Measurements from ENCODE around the gene COBL.

Gene COBL

DNA sequence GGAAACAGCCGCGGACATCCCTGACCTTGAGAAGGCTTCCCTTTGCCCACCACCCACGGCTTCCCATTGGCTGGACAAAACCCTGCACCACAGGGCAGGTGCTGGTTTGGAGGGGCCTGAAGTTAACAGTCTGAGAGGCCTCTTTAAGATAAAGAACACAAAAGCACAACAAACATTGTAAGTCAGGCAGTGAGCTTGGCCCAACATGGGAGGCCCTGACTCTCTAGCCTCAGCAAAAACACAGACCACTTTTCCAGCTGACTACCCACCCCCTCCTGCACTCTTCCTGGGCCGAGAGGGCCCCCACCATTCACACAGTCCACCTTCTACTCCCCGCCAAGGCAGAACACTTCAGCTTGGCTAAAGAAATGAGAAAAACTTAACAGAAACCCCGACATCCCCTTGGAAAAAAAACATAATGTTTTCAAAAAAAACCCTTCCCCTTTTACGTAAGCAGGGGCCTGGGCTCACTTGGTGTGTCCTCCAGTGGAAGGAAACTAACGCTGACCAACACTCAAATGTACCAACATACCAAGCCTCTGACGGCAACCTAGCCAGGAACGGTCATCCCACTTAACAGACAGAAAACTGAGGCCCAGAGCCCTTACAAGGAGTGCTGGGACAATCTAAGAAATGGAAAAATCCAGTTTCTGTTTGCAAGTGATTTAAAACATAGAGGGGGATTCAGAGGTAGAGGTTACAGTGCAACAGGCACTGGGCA is 80.9 kb downstream of the COBL start:
- no peak for DNase-seq (ENCODE audit: low spot score in 2 of 2)
- Mint-ChIP-seq H3K4me3 (no peak overlapping the region), H3K36me3 (ENCODE audit: insufficient read depth) (no peaks in the 10 kb centered on the region), H3K27me3 (peaks cover 5% of the 10 kb centered on the region), H3K9me3 (no peaks in the 10 kb centered on the region), H3K27ac (ENCODE audit: low read depth) (no peak overlapping the region), H3K4me1 (no peaks in the 10 kb centered on the region)
- ATAC-seq (replicated peaks; ENCODE audit: extremely low read depth, poor library complexity, severe bottlenecking): no peak

DNA sequence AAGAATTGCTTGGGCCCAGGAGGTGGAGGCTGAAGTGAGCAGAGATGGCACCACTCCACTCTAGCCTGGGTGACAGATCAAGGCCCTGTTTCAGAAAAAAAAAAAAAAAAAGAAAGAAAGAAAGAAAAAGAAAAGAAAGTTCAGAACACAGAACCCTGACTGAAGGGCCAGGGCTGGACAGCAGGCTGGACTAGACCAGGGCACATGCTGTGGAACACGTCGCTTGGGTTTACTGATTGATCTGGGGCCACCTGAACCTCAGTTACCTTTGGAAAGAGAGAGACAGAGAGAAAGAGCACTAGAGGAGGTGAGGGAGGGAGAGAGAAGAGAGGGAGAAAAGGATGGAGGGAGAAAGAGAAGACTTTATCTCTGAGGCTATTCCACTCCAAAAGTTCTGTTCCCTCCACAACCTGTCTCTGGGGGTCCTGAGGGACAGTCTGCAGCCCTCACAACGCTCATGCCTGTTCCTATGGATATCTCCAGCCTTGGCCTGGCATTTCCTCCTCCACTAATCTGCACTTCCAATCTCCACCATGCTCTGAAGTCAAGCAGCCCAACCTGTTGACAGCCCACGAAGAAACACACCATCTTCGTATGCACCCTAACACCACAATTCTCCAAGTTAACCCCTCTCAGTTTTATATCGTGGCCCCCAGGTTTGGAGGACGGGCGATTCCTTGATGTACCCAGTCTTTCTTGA is 81.8 kb downstream of the COBL start:
- Mint-ChIP-seq H3K4me1 (no peaks in the 10 kb centered on the region), H3K4me3 (no peak overlapping the region), H3K36me3 (ENCODE audit: insufficient read depth) (no peaks in the 10 kb centered on the region), H3K9me3 (no peaks in the 10 kb centered on the region), H3K27me3 (peaks cover 15% of the 10 kb centered on the region), H3K27ac (ENCODE audit: low read depth) (no peak overlapping the region)
- ATAC-seq (replicated peaks; ENCODE audit: extremely low read depth, poor library complexity, severe bottlenecking): no peak
- no peak for DNase-seq (ENCODE audit: low spot score in 2 of 2)

DNA sequence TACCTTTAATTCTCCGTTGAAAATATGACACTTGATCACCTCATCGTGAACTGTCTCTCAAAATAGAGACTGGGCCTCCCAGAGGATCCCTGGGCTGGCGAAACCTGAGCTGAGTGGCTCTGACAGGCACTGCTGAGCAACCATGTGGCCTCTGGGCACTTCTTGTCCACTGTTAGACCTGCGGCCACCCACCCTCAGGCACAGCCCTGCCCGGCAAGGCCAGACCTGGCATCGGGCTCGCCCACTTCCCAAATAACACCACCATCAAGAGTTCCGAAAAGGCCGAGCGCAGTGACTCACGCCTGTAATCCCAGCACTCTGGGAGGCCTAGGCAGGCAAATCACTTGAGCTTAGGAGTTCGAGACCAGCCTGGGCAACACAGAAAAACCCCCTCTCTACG is 82.5 kb downstream of the COBL start:
- H3K4me1 Mint-ChIP-seq: no peaks in the 10 kb centered on the region
- ATAC-seq (replicated peaks; ENCODE audit: extremely low read depth, poor library complexity, severe bottlenecking): no peak
- no peaks in the 10 kb centered on the region for H3K9me3 Mint-ChIP-seq
- H3K27ac Mint-ChIP-seq (ENCODE audit: low read depth): no peak overlapping the region
- H3K4me3 Mint-ChIP-seq: no peak overlapping the region
- peaks cover under 1% of the 10 kb centered on the region for H3K36me3 Mint-ChIP-seq (ENCODE audit: insufficient read depth)
- no peak for DNase-seq (ENCODE audit: low spot score in 2 of 2)
- peaks cover 15% of the 10 kb centered on the region for H3K27me3 Mint-ChIP-seq

- no peaks in the 10 kb centered on the region for H3K4me1 Mint-ChIP-seq
- H3K36me3 Mint-ChIP-seq (ENCODE audit: insufficient read depth): peaks cover 2% of the 10 kb centered on the region
- H3K4me3 Mint-ChIP-seq: no peak overlapping the region
- H3K27ac Mint-ChIP-seq (ENCODE audit: low read depth): no peak overlapping the region
- ATAC-seq (replicated peaks; ENCODE audit: extremely low read depth, poor library complexity, severe bottlenecking) (no peak), DNase-seq (ENCODE audit: low spot score in 2 of 2) (no peak)
- H3K27me3 Mint-ChIP-seq: peaks cover 15% of the 10 kb centered on the region
- H3K9me3 Mint-ChIP-seq: no peaks in the 10 kb centered on the region
Measured at GRCh38 chr7:51233374-51233773, 83.2 kb downstream of the COBL start.

GRCh38 chr7:51230723-51231122 is 85.9 kb downstream of the COBL start:
- Mint-ChIP-seq H3K9me3 (no peaks in the 10 kb centered on the region), H3K36me3 (ENCODE audit: insufficient read depth) (peaks cover 2% of the 10 kb centered on the region), H3K4me1 (no peaks in the 10 kb centered on the region), H3K27ac (ENCODE audit: low read depth) (no peak overlapping the region), H3K27me3 (peaks cover 15% of the 10 kb centered on the region), H3K4me3 (no peak overlapping the region)
- ATAC-seq (replicated peaks; ENCODE audit: extremely low read depth, poor library complexity, severe bottlenecking) (no peak), DNase-seq (ENCODE audit: low spot score in 2 of 2) (no peak)

DNA sequence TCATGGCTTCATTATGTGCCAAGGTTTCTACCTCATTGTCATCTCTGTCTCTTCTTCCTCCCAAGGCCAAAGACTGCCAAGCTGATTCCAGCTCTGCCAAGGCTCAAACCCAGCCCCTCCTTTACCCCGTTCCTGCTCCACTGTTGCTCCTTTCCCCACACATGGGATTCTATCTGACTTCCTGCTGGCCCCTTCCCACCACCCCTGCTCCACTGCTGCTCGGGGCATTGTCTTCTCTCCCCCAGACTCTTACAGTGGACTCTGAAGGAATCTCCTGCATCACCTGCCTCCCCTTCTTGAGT is 86.3 kb downstream of the COBL start:
- Mint-ChIP-seq H3K9me3 (no peaks in the 10 kb centered on the region), H3K4me1 (no peaks in the 10 kb centered on the region), H3K36me3 (ENCODE audit: insufficient read depth) (peaks cover 2% of the 10 kb centered on the region), H3K27me3 (peaks cover 15% of the 10 kb centered on the region), H3K27ac (ENCODE audit: low read depth) (no peak overlapping the region), H3K4me3 (no peak overlapping the region)
- ATAC-seq (replicated peaks; ENCODE audit: extremely low read depth, poor library complexity, severe bottlenecking) (no peak), DNase-seq (ENCODE audit: low spot score in 2 of 2) (no peak)

DNA sequence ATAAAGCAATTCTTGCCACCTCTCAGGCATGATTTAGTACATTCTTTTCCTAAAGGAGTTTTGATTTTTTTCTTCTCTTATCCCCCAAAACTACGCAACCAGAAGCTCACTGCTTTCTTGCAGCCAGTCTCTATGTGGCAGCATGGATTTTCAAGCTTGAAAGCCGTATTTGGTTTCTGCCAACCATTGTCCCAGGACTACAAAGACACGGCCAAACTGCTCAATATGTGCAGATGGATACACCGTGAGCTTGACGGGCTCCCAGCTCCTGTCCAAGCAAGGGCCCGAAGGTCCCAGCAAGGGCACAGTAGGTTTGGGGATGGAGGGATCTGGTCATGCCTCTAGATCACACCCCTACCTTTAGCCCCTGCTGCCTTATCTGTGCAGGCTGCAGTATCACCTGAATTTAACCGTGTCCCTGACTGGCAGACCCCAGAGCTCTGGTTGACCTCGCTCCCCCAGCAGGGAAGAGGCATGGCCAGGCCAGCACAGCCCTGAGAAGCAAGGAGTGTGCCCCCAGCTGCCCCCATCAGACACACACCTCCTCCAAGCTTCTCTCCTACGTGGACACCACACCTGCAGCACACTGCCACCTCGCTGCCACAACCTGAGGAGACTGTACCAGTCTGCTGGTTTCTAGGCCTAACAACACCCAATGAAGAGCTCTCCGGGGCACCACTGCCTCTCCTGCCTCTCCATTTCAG is 86.8 kb downstream of the COBL start:
- Mint-ChIP-seq H3K4me3 (no peak overlapping the region), H3K27me3 (peaks cover 15% of the 10 kb centered on the region), H3K9me3 (no peaks in the 10 kb centered on the region), H3K4me1 (no peaks in the 10 kb centered on the region), H3K36me3 (ENCODE audit: insufficient read depth) (peaks cover 2% of the 10 kb centered on the region), H3K27ac (ENCODE audit: low read depth) (no peak overlapping the region)
- DNase-seq (ENCODE audit: low spot score in 2 of 2): no peak
- ATAC-seq (replicated peaks; ENCODE audit: extremely low read depth, poor library complexity, severe bottlenecking): no peak

DNA sequence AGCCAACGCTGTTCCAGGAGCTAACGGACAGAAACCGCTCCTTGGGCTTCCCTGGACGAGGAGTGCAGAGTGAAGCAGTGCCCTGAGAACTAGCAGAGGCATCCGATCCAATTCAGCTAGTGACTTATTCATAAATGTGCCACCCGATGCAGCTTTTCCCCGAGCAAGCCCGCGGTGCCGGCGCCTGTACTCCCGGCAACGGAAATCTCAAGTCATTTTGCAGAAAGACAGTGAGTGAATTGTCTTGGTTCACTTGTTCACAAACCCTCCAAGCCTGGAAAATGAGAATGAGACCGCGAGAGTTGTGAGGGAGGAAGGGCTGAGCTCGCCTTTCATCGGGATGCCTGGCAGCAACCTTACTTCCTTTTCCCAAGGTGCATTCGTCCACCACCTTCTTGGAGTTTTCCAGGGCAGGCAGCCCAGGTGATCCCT is 87.5 kb downstream of the COBL start:
- ATAC-seq (replicated peaks; ENCODE audit: extremely low read depth, poor library complexity, severe bottlenecking): no peak
- H3K27ac Mint-ChIP-seq (ENCODE audit: low read depth): no peak overlapping the region
- no peaks in the 10 kb centered on the region for H3K9me3 Mint-ChIP-seq
- no peak for DNase-seq (ENCODE audit: low spot score in 2 of 2)
- H3K4me3 Mint-ChIP-seq: no peak overlapping the region
- peaks cover 2% of the 10 kb centered on the region for H3K36me3 Mint-ChIP-seq (ENCODE audit: insufficient read depth)
- H3K4me1 Mint-ChIP-seq: no peaks in the 10 kb centered on the region
- peaks cover 15% of the 10 kb centered on the region for H3K27me3 Mint-ChIP-seq

GRCh38 chr7:51228386-51228958 is 88.1 kb downstream of the COBL start:
- ATAC-seq (replicated peaks; ENCODE audit: extremely low read depth, poor library complexity, severe bottlenecking) (no peak), DNase-seq (ENCODE audit: low spot score in 2 of 2) (no peak)
- Mint-ChIP-seq H3K36me3 (ENCODE audit: insufficient read depth) (peaks cover 2% of the 10 kb centered on the region), H3K27ac (ENCODE audit: low read depth) (no peak overlapping the region), H3K9me3 (no peaks in the 10 kb centered on the region), H3K4me3 (no peak overlapping the region), H3K4me1 (no peaks in the 10 kb centered on the region), H3K27me3 (peaks cover 15% of the 10 kb centered on the region)

- Mint-ChIP-seq H3K4me3 (no peak overlapping the region), H3K27ac (ENCODE audit: low read depth) (no peak overlapping the region), H3K9me3 (no peaks in the 10 kb centered on the region), H3K4me1 (no peaks in the 10 kb centered on the region), H3K27me3 (peaks cover 15% of the 10 kb centered on the region), H3K36me3 (ENCODE audit: insufficient read depth) (peaks cover 2% of the 10 kb centered on the region)
- ATAC-seq (replicated peaks; ENCODE audit: extremely low read depth, poor library complexity, severe bottlenecking) (no peak), DNase-seq (ENCODE audit: low spot score in 2 of 2) (no peak)
Measured at GRCh38 chr7:51227861-51228260, 88.7 kb downstream of the COBL start.

DNA sequence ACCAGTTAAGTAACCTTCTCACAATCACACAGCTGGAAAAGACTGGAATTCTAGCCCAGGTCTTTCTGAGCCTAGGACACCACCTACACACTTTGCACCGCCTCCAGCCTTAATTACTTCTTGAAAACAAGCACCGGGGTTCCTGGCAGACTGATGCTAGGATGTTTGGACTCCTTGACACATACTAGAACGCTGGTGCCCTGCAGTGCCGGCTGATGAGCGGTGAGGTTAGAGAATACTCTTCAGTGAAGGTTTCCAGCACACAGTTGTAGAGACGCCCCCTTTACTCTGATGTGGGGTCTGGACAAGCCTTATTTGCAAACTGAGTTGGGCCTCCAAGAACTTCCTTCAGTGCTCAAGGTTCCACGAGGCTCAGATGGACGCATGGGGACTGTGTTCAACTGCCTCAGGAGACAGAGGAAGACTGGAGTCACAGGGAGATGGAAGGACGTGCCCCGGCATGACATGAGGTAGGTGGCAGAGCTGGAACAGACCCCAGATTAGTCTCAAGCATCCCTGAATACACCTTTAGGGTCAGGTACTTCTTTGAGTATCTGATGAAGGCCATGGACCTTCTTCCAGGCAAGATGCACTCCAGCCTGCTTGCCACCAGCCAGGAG is 89.6 kb downstream of the COBL start:
- no peak for DNase-seq (ENCODE audit: low spot score in 2 of 2)
- H3K4me3 Mint-ChIP-seq: no peak overlapping the region
- peaks cover 15% of the 10 kb centered on the region for H3K27me3 Mint-ChIP-seq
- no peak for ATAC-seq (replicated peaks; ENCODE audit: extremely low read depth, poor library complexity, severe bottlenecking)
- H3K9me3 Mint-ChIP-seq: no peaks in the 10 kb centered on the region
- no peaks in the 10 kb centered on the region for H3K4me1 Mint-ChIP-seq
- H3K27ac Mint-ChIP-seq (ENCODE audit: low read depth): no peak overlapping the region
- peaks cover 2% of the 10 kb centered on the region for H3K36me3 Mint-ChIP-seq (ENCODE audit: insufficient read depth)

DNA sequence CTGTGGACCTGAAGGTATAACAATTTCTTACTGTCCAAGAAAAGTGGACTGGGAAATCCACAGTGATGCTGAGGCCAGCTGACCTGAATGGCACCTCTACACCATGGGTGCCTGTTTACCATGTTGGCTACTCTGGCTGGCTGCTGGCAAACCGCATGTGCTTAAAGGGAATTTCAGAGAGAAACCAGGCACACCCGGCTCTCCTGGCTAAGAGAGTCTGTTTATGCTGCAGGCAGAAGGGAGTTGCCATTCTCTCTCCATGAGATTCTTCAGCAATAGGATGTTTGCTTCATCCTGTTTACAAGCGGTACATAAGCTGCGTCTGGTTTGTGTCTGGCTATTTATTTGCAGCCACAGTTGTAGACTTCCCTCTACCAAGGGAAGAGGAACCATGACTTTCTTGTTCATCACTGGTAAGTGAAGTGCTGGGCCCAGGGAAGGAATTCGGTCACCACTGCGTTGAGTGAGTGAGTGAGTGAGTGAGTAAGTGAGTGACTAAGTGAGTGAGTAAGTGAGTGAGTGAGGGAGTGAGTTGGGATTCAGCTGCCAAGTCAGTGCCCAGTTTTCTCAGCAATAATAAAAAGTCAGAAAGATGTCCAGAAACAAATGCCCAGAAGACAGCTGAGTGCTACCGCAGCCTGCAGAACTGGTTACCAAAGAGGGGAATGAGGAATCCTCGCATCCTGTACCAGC is 90.4 kb downstream of the COBL start:
- Mint-ChIP-seq H3K27me3 (peaks cover 14% of the 10 kb centered on the region), H3K9me3 (no peaks in the 10 kb centered on the region), H3K36me3 (ENCODE audit: insufficient read depth) (peaks cover 4% of the 10 kb centered on the region), H3K4me3 (no peak overlapping the region), H3K4me1 (no peaks in the 10 kb centered on the region), H3K27ac (ENCODE audit: low read depth) (no peak overlapping the region)
- DNase-seq (ENCODE audit: low spot score in 2 of 2) (no peak), ATAC-seq (replicated peaks; ENCODE audit: extremely low read depth, poor library complexity, severe bottlenecking) (no peak)
